Mesenchymal stem cell (in vitro differentiated cells and primary cell): ENCODE measurements around the gene C20orf202.

ENCODE experiments used
- DNase-seq: peaks from one replicate; pipeline ENCODE4 v3.0.0-alpha.2; 2013
- H2AFZ ChIP-seq: one replicate; pipeline ENCODE4 v1.6.1; 2013; ENCODE audit warnings: low read depth, mild to moderate bottlenecking, control low read depth, inconsistent platforms, low read length, moderate library complexity
- H2AK5ac ChIP-seq: 2 replicates; pipeline ENCODE4 v1.6.1; 2013; ENCODE audit warnings: low read length, moderate library complexity, mild to moderate bottlenecking, inconsistent platforms; ENCODE audit not compliant: severe bottlenecking
- H2BK120ac ChIP-seq: one replicate; pipeline ENCODE4 v1.6.1; 2013; ENCODE audit warnings: low read depth, mild to moderate bottlenecking, inconsistent platforms, low read length, moderate library complexity
- H2BK12ac ChIP-seq, 2 experiments: one replicate each; pipeline ENCODE4 v1.6.1; 2013; ENCODE audit warnings: inconsistent platforms in 2 of 2, low read length in 2 of 2, mild to moderate bottlenecking in 2 of 2, moderate library complexity in 2 of 2, control low read depth in 1 of 2
- H2BK15ac ChIP-seq: one replicate; pipeline ENCODE4 v1.6.1; 2013; ENCODE audit warnings: mild to moderate bottlenecking, low read depth, inconsistent platforms; ENCODE audit not compliant: poor library complexity, severe bottlenecking
- H2BK5ac ChIP-seq: 2 replicates; pipeline ENCODE4 v1.6.1; 2013; ENCODE audit warnings: low read depth, mild to moderate bottlenecking, low read length, control low read depth, inconsistent platforms; ENCODE audit not compliant: poor library complexity, severe bottlenecking
- H3K14ac ChIP-seq, 2 experiments: one replicate each; pipeline ENCODE4 v1.6.1; 2013; ENCODE audit warnings: inconsistent platforms in 2 of 2, low read length in 2 of 2, control low read depth in 1 of 2, mild to moderate bottlenecking in 1 of 2, moderate library complexity in 1 of 2
- H3K18ac ChIP-seq, 2 experiments: one replicate each; pipeline ENCODE4 v1.6.1; 2013; ENCODE audit warnings: inconsistent platforms in 2 of 2, low read length in 2 of 2, control low read depth in 1 of 2, low read depth in 1 of 2, mild to moderate bottlenecking in 1 of 2
- H3K23ac ChIP-seq, 2 experiments: one replicate each; pipeline ENCODE4 v1.6.1; 2013; ENCODE audit warnings: inconsistent platforms in 2 of 2, low read length in 2 of 2, mild to moderate bottlenecking in 2 of 2, moderate library complexity in 2 of 2, control low read depth in 1 of 2
- H3K27ac ChIP-seq: 2 replicates; pipeline ENCODE4 v1.5.1; 2013; ENCODE audit warnings: mild to moderate bottlenecking, moderate library complexity, low read length, control low read depth, inconsistent platforms; ENCODE audit not compliant: poor library complexity, severe bottlenecking
- H3K27me3 ChIP-seq, 2 experiments: 2 replicates each; pipeline versions ENCODE4 v1.6.1 to v1.7.0; 2013; ENCODE audit warnings: low read length in 2 of 2, mild to moderate bottlenecking in 2 of 2, moderate library complexity in 2 of 2, control low read depth in 1 of 2, inconsistent platforms in 1 of 2; ENCODE audit not compliant: control insufficient read depth in 1 of 2, insufficient read depth in 1 of 2
- H3K36me3 ChIP-seq, 2 experiments: 2 replicates each; pipeline versions ENCODE4 v1.6.1 to v1.7.0; 2013; ENCODE audit warnings: low read length in 2 of 2, control low read depth in 1 of 2, inconsistent platforms in 1 of 2, low read depth in 1 of 2, mild to moderate bottlenecking in 1 of 2; ENCODE audit not compliant: insufficient read depth in 2 of 2, control insufficient read depth in 1 of 2
- H3K4ac ChIP-seq, 2 experiments: one replicate each; pipeline ENCODE4 v1.6.1; 2013; ENCODE audit warnings: inconsistent platforms in 2 of 2, low read length in 2 of 2, mild to moderate bottlenecking in 2 of 2, moderate library complexity in 2 of 2, control low read depth in 1 of 2, low read depth in 1 of 2
- H3K4me1 ChIP-seq: 2 replicates; pipeline ENCODE4 v1.6.1; 2013; ENCODE audit warnings: low read depth, low read length, control low read depth; ENCODE audit not compliant: control insufficient read depth, insufficient read depth
- H3K4me2 ChIP-seq: 2 replicates; pipeline ENCODE4 v1.6.1; 2013; ENCODE audit warnings: low read length, mild to moderate bottlenecking, inconsistent platforms; ENCODE audit not compliant: poor library complexity, severe bottlenecking
- H3K4me3 ChIP-seq, 2 experiments: 2 replicates each; pipeline versions ENCODE4 v1.5.1 to v1.7.0; 2013; ENCODE audit warnings: low read length in 2 of 2, mild to moderate bottlenecking in 2 of 2, control low read depth in 1 of 2, low read depth in 1 of 2; ENCODE audit not compliant: insufficient read depth in 1 of 2
- H3K79me1 ChIP-seq: replicated peaks from 2 replicates; pipeline ENCODE4 v1.6.1; 2013; ENCODE audit warnings: mild to moderate bottlenecking, control low read depth, low read length, inconsistent platforms; ENCODE audit not compliant: poor library complexity, severe bottlenecking
- H3K9ac ChIP-seq: 2 replicates; pipeline ENCODE4 v1.7.0; 2013; ENCODE audit warnings: mild to moderate bottlenecking, low read length, moderate library complexity
- H3K9me3 ChIP-seq: 2 replicates; pipeline ENCODE4 v1.7.0; 2013; ENCODE audit warnings: mild to moderate bottlenecking, low read length; ENCODE audit not compliant: control insufficient read depth
- H4K8ac ChIP-seq: one replicate; pipeline ENCODE4 v1.6.1; 2013; ENCODE audit warnings: inconsistent platforms, mild to moderate bottlenecking, low read length, moderate library complexity
- H4K91ac ChIP-seq: one replicate; pipeline ENCODE4 v1.6.1; 2013; ENCODE audit warnings: mild to moderate bottlenecking, low read length, inconsistent platforms
- WGBS: methylation state at CpG from one replicate; pipeline ENCODE4 v1.1.7; 2013; ENCODE audit warnings: mixed read lengths; 5-methylcytosine and 5-hydroxymethylcytosine counted together

Gene C20orf202

GRCh38 chr20:1169224-1169623 is 34.0 kb upstream of the C20orf202 start:
- H3K23ac ChIP-seq: no peak overlapping the region
- no peak overlapping the region for H3K14ac ChIP-seq
- no peak overlapping the region for H2BK5ac ChIP-seq
- H2BK15ac ChIP-seq: no peak overlapping the region
- H4K8ac ChIP-seq: no peak overlapping the region
- H3K4me3 ChIP-seq: no peak overlapping the region
- H2AFZ ChIP-seq: no peak overlapping the region
- no peak for DNase-seq
- no peak overlapping the region for H2BK120ac ChIP-seq
- H3K27ac ChIP-seq: no peak overlapping the region
- H3K18ac ChIP-seq: no peak overlapping the region
- no peak overlapping the region for H2AK5ac ChIP-seq
- no peaks in the 10 kb centered on the region for H3K27me3 ChIP-seq
- WGBS: 98% methylated on average over 5 of the region's 5 CpGs
- H3K4ac ChIP-seq: no peak overlapping the region
- H3K4me2 ChIP-seq: no peak overlapping the region
- H3K79me1 ChIP-seq: peaks cover 2% of the 10 kb centered on the region
- no peaks in the 10 kb centered on the region for H3K9me3 ChIP-seq
- H3K9ac ChIP-seq: no peak overlapping the region
- peaks cover 47 to 94% of the 10 kb centered on the region in 2 experiments for H3K36me3 ChIP-seq
- H2BK12ac ChIP-seq: no peak overlapping the region
- no peak overlapping the region for H4K91ac ChIP-seq
- H3K4me1 ChIP-seq: no peaks in the 10 kb centered on the region

GRCh38 chr20:1171461-1172093 is 31.7 kb upstream of the C20orf202 start:
- Histone ChIP-seq H2BK5ac (no peak overlapping the region), H3K9ac (no peak overlapping the region), H4K91ac (no peak overlapping the region), H3K14ac (no peak overlapping the region), H2AFZ (no peak overlapping the region), H4K8ac (no peak overlapping the region), H2AK5ac (no peak overlapping the region), H2BK15ac (no peak overlapping the region), H3K23ac (no peak overlapping the region), H3K4me2 (no peak overlapping the region), H3K27me3 (no peaks in the 10 kb centered on the region), H2BK120ac (no peak overlapping the region), H3K9me3 (no peaks in the 10 kb centered on the region), H2BK12ac (no peak overlapping the region), H3K4me3 (no peak overlapping the region), H3K4me1 (no peaks in the 10 kb centered on the region), H3K79me1 (peaks cover 2% of the 10 kb centered on the region), H3K18ac (no peak overlapping the region), H3K27ac (no peak overlapping the region), H3K4ac (no peak overlapping the region), H3K36me3 (peaks cover 43 to 83% of the 10 kb centered on the region in 2 experiments)
- DNase-seq: peak; percentile 33
- 60% methylated on average over 3 of the region's 4 CpGs for WGBS

GRCh38 chr20:1173698-1174097 is 29.6 kb upstream of the C20orf202 start:
- Histone ChIP-seq H3K36me3 (peaks cover 43 to 62% of the 10 kb centered on the region in 2 experiments), H3K9ac (no peak overlapping the region), H4K91ac (no peak overlapping the region), H2BK5ac (no peak overlapping the region), H3K27me3 (no peaks in the 10 kb centered on the region), H2BK15ac (no peak overlapping the region), H2AFZ (no peak overlapping the region), H3K79me1 (no peaks in the 10 kb centered on the region), H3K4me3 (no peak overlapping the region), H4K8ac (no peak overlapping the region), H3K9me3 (no peaks in the 10 kb centered on the region), H3K4ac (no peak overlapping the region), H3K27ac (no peak overlapping the region), H2AK5ac (no peak overlapping the region), H3K4me2 (no peak overlapping the region), H3K23ac (no peak overlapping the region), H3K14ac (no peak overlapping the region), H3K4me1 (no peaks in the 10 kb centered on the region), H3K18ac (no peak overlapping the region), H2BK12ac (no peak overlapping the region), H2BK120ac (no peak overlapping the region)
- DNase-seq: no peak
- 91% methylated on average over 4 of the region's 4 CpGs for WGBS

- Histone ChIP-seq H2BK120ac (no peak overlapping the region), H2BK15ac (no peak overlapping the region), H3K9me3 (no peaks in the 10 kb centered on the region), H3K36me3 (peaks cover 33 to 51% of the 10 kb centered on the region in 2 experiments), H3K18ac (no peak overlapping the region), H3K4me2 (no peak overlapping the region), H3K27me3 (no peaks in the 10 kb centered on the region), H3K14ac (no peak overlapping the region), H3K79me1 (no peaks in the 10 kb centered on the region), H3K4me1 (no peaks in the 10 kb centered on the region), H4K91ac (no peak overlapping the region), H3K4ac (no peak overlapping the region), H3K23ac (no peak overlapping the region), H3K9ac (no peak overlapping the region), H2AK5ac (no peak overlapping the region), H2AFZ (no peak overlapping the region), H2BK12ac (no peak overlapping the region), H2BK5ac (no peak overlapping the region), H4K8ac (no peak overlapping the region), H3K4me3 (no peak overlapping the region), H3K27ac (no peak overlapping the region)
- DNase-seq: no peak
- 96% methylated on average over 8 of the region's 8 CpGs for WGBS
Measured at GRCh38 chr20:1174787-1175186, 28.5 kb upstream of the C20orf202 start.
